ENCODE results near the gene QSER1.
"Not testable (repeated sequence)": the region's sequence is repeated elsewhere in the genome, so short reads cannot be mapped to it uniquely, and the experiment has no call there.

Gene QSER1

GRCh38 chr11:33006010-33006409, 113.4 kb downstream of the QSER1 start:
- no peak for DNase-seq

- DNase-seq = no peak
Measured at GRCh38 chr11:33013755-33014154, 121.1 kb downstream of the QSER1 start.

- peak; percentile 95 for DNase-seq
Measured at GRCh38 chr11:33015621-33016551, 123.3 kb downstream of the QSER1 start, which contains the start of gene DEPDC7. TSS of gene DEPDC7 (plus strand) at chr11:33015878. CDS start at chr11:33015956, 78 bp downstream.

- no peak for DNase-seq
Measured at GRCh38 chr11:33016654-33017053, 124.0 kb downstream of the QSER1 start.

GRCh38 chr11:33017478-33017877, 124.9 kb downstream of the QSER1 start:
- no peak for DNase-seq

- no peak for DNase-seq
Measured at GRCh38 chr11:33017965-33018364, 125.4 kb downstream of the QSER1 start.

- no peak for DNase-seq
Measured at GRCh38 chr11:33018840-33019239, 126.2 kb downstream of the QSER1 start.

- DNase-seq = no peak
Measured at GRCh38 chr11:33021501-33021900, 128.9 kb downstream of the QSER1 start.

GRCh38 chr11:33021937-33022336, 129.3 kb downstream of the QSER1 start:
- DNase-seq = no peak

GRCh38 chr11:33025339-33025722, 132.7 kb downstream of the QSER1 start:
- DNase-seq = no peak

- no peak for DNase-seq
Measured at GRCh38 chr11:33027233-33027632, 134.6 kb downstream of the QSER1 start.

GRCh38 chr11:33027846-33028536, 135.4 kb downstream of the QSER1 start:
- no peak for DNase-seq

- no peak for DNase-seq
Measured at GRCh38 chr11:33028537-33028914, 135.9 kb downstream of the QSER1 start.

- DNase-seq = not testable (repeated sequence)
Measured at GRCh38 chr11:33029218-33029617, 136.6 kb downstream of the QSER1 start.

All from NCI-H345 (cell line).